Neuronal stem cell (in vitro differentiated cells): ENCODE results near the gene ZNF284.
A peak's percentile ranks its signal among the peaks of the same experiment; 100 is the strongest.

ENCODE experiments used
- DNase-seq: peaks from one replicate; pipeline ENCODE4 v3.0.0-alpha.2; 2013; ENCODE audit warnings: low spot score
- H2AFZ ChIP-seq: one replicate; pipeline ENCODE4 v1.6.1; 2013; ENCODE audit warnings: mild to moderate bottlenecking, low read length, inconsistent platforms
- H2AK5ac ChIP-seq: 2 replicates; pipeline ENCODE4 v1.6.1; 2013; ENCODE audit warnings: low read depth, mild to moderate bottlenecking, inconsistent platforms, low read length, moderate library complexity, mixed read lengths
- H2BK120ac ChIP-seq: 2 replicates; pipeline ENCODE4 v1.6.1; 2013; ENCODE audit warnings: low read depth, mild to moderate bottlenecking, inconsistent platforms, low read length, moderate library complexity, mixed read lengths
- H2BK12ac ChIP-seq: one replicate; pipeline ENCODE4 v1.6.1; 2013; ENCODE audit warnings: low read length, inconsistent platforms
- H2BK15ac ChIP-seq: 2 replicates; pipeline ENCODE4 v1.6.1; 2013; ENCODE audit warnings: mild to moderate bottlenecking, low read length, inconsistent platforms, mixed read lengths
- H2BK5ac ChIP-seq: one replicate; pipeline ENCODE4 v1.6.1; 2013; ENCODE audit warnings: inconsistent platforms, mild to moderate bottlenecking, low read length, moderate library complexity
- H3K14ac ChIP-seq: one replicate; pipeline ENCODE4 v1.6.1; 2013; ENCODE audit warnings: low read length, inconsistent platforms
- H3K18ac ChIP-seq: 2 replicates; pipeline ENCODE4 v1.6.1; 2013; ENCODE audit warnings: low read length, inconsistent platforms
- H3K23ac ChIP-seq: 2 replicates; pipeline ENCODE4 v1.6.1; 2013; ENCODE audit warnings: low read depth, mild to moderate bottlenecking, mixed read lengths, low read length, inconsistent platforms; ENCODE audit not compliant: poor library complexity
- H3K27ac ChIP-seq: replicated peaks from 3 replicates; pipeline ENCODE4 v1.5.1; 2013; ENCODE audit warnings: low read length, inconsistent platforms
- H3K27me3 ChIP-seq, 3 experiments: 2 replicates each; pipeline ENCODE4 v1.6.1; 2013; ENCODE audit warnings: low read length in 3 of 3, mild to moderate bottlenecking in 2 of 3, inconsistent platforms in 1 of 3, low read depth in 1 of 3, mixed read lengths in 1 of 3, moderate library complexity in 1 of 3; ENCODE audit not compliant: control insufficient read depth in 3 of 3, insufficient read depth in 3 of 3
- H3K36me3 ChIP-seq, 2 donors: replicated peaks in 1 of 2; 2 replicates each; pipeline ENCODE4 v1.6.1; 2013; ENCODE audit warnings: low read length in 2 of 2; ENCODE audit not compliant: control insufficient read depth in 2 of 2, insufficient read depth in 2 of 2
- H3K4ac ChIP-seq: 2 replicates; pipeline ENCODE4 v1.6.1; 2013; ENCODE audit warnings: inconsistent platforms, mild to moderate bottlenecking, low read length, moderate library complexity
- H3K4me1 ChIP-seq, 2 donors: 1 replicate in 1 of 2; 2 replicates in 1 of 2; pipeline ENCODE4 v1.6.1; 2013; ENCODE audit warnings: low read length in 2 of 2, low read depth in 1 of 2; ENCODE audit not compliant: control insufficient read depth in 2 of 2, insufficient read depth in 1 of 2
- H3K4me2 ChIP-seq: one replicate; pipeline ENCODE4 v1.6.1; 2013; ENCODE audit warnings: mild to moderate bottlenecking, low read length, inconsistent platforms; ENCODE audit not compliant: insufficient read depth, poor library complexity, severe bottlenecking
- H3K4me3 ChIP-seq, 2 donors: 2 replicates each; pipeline ENCODE4 v1.5.1; 2013; ENCODE audit warnings: low read length in 2 of 2, mild to moderate bottlenecking in 2 of 2, inconsistent platforms in 1 of 2, moderate library complexity in 1 of 2
- H3K79me1 ChIP-seq: one replicate; pipeline ENCODE4 v1.6.1; 2013; ENCODE audit warnings: low read depth, mild to moderate bottlenecking, inconsistent platforms, low read length, moderate library complexity
- H3K9ac ChIP-seq: one replicate; pipeline ENCODE4 v1.6.1; 2013; ENCODE audit warnings: mild to moderate bottlenecking, low read depth, low read length, inconsistent platforms; ENCODE audit not compliant: poor library complexity
- H3K9me3 ChIP-seq, 2 donors: replicated peaks in 1 of 2; 2 replicates each; pipeline versions ENCODE3 to v1.6.1; 2013; ENCODE audit warnings: low read length in 2 of 2, mild to moderate bottlenecking in 2 of 2, inconsistent platforms in 1 of 2, low read depth in 1 of 2, mixed read lengths in 1 of 2, moderate library complexity in 1 of 2; ENCODE audit not compliant: control insufficient read depth in 2 of 2, insufficient read depth in 1 of 2
- H4K8ac ChIP-seq: one replicate; pipeline ENCODE4 v1.6.1; 2013; ENCODE audit warnings: low read depth, mild to moderate bottlenecking, inconsistent platforms, low read length, moderate library complexity
- H4K91ac ChIP-seq: one replicate; pipeline ENCODE4 v1.6.1; 2013; ENCODE audit warnings: low read length, low read depth, mild to moderate bottlenecking, inconsistent platforms; ENCODE audit not compliant: poor library complexity
- WGBS, 2 donors: extraction: QIAGEN DNeasy Blood & Tissue Kit; methylation state at CpG; one replicate each; pipeline ENCODE4 v1.1.7; 2013; ENCODE audit warnings: missing lambda C conversion rate in 2 of 2, mixed read lengths in 1 of 2; ENCODE audit not compliant: insufficient read length in 2 of 2, insufficient replicate concordance in 1 of 2; ENCODE audit errors: extremely low coverage in 2 of 2; 5-methylcytosine and 5-hydroxymethylcytosine counted together

ZNF284 gene

GRCh38 chr19:44066305-44066704 is 5.7 kb upstream of the ZNF284 start:
- Histone ChIP-seq H3K4me1 (no peaks in the 10 kb centered on the region), H2BK15ac (no peak overlapping the region), H3K36me3 (peaks cover 19 to 74% of the 10 kb centered on the region in 2 donors), H4K8ac (no peak overlapping the region), H3K79me1 (no peaks in the 10 kb centered on the region), H3K4me3 (no peak overlapping the region), H3K23ac (no peak overlapping the region), H3K18ac (no peak overlapping the region), H4K91ac (no peak overlapping the region), H3K4me2 (no peak overlapping the region), H2AK5ac (no peak overlapping the region), H3K4ac (no peak overlapping the region), H3K27me3 (no peaks in the 10 kb centered on the region), H3K9ac (no peak overlapping the region), H2BK12ac (no peak overlapping the region), H3K9me3 (peaks cover 13 to 42% of the 10 kb centered on the region in 2 donors), H3K14ac (no peak overlapping the region), H3K27ac (no peak overlapping the region), H2BK120ac (no peak overlapping the region), H2BK5ac (no peak overlapping the region), H2AFZ (no peak overlapping the region)
- no CpG with 5 or more reads among the region's 3 CpGs for WGBS, 2 donors
- no peak for DNase-seq

GRCh38 chr19:44069415-44069814 is 2.5 kb upstream of the ZNF284 start:
- WGBS, 2 donors = no CpG with 5 or more reads among the region's 1 CpG
- Histone ChIP-seq H3K27me3 (no peaks in the 10 kb centered on the region), H2BK120ac (no peak overlapping the region), H3K4ac (no peak overlapping the region), H4K8ac (no peak overlapping the region), H3K27ac (no peak overlapping the region), H3K4me1 (peaks cover 0 to 5% of the 10 kb centered on the region in 2 donors), H3K4me3 (no peak overlapping the region), H2AFZ (no peak overlapping the region), H2BK5ac (no peak overlapping the region), H2BK12ac (no peak overlapping the region), H2BK15ac (no peak overlapping the region), H3K79me1 (no peaks in the 10 kb centered on the region), H4K91ac (no peak overlapping the region), H3K23ac (no peak overlapping the region), H3K18ac (no peak overlapping the region), H3K9me3 (peaks cover 13 to 42% of the 10 kb centered on the region in 2 donors), H3K14ac (no peak overlapping the region), H3K36me3 (peaks cover 12 to 43% of the 10 kb centered on the region in 2 donors), H3K9ac (no peak overlapping the region), H3K4me2 (no peak overlapping the region), H2AK5ac (no peak overlapping the region)
- no peak for DNase-seq

GRCh38 chr19:44072543-44073401 is 813 bp downstream of the ZNF284 start:
- H3K18ac ChIP-seq = no peak overlapping the region
- H3K27me3 ChIP-seq = no peaks in the 10 kb centered on the region
- peaks cover 0 to 13% of the 10 kb centered on the region in 2 donors for H3K9me3 ChIP-seq
- peak overlapping the region; percentile 83 for H2AFZ ChIP-seq
- H3K79me1 ChIP-seq = no peaks in the 10 kb centered on the region
- no peak overlapping the region for H3K14ac ChIP-seq
- H4K8ac ChIP-seq = no peak overlapping the region
- no peak overlapping the region for H2BK12ac ChIP-seq
- H3K4me3 ChIP-seq = peak overlapping the region; percentile 57 to 91
- H3K36me3 ChIP-seq = peaks cover 2 to 26% of the 10 kb centered on the region in 2 donors
- no peak overlapping the region for H2AK5ac ChIP-seq
- DNase-seq = no peak
- H2BK15ac ChIP-seq = no peak overlapping the region
- H2BK120ac ChIP-seq = no peak overlapping the region
- H3K9ac ChIP-seq = no peak overlapping the region
- no peak overlapping the region for H3K23ac ChIP-seq
- H3K4me1 ChIP-seq = peaks cover 0 to 5% of the 10 kb centered on the region in 2 donors
- H3K4me2 ChIP-seq = peak overlapping the region; percentile 72
- no peak overlapping the region for H3K27ac ChIP-seq
- no peak overlapping the region for H4K91ac ChIP-seq
- no CpG with 5 or more reads among the region's 18 CpGs for WGBS, 2 donors
- no peak overlapping the region for H2BK5ac ChIP-seq
- H3K4ac ChIP-seq = no peak overlapping the region

- H2BK15ac ChIP-seq = no peak overlapping the region
- H3K36me3 ChIP-seq = peaks cover 4 to 44% of the 10 kb centered on the region in 2 donors
- no peak overlapping the region for H2AK5ac ChIP-seq
- no peak overlapping the region for H4K91ac ChIP-seq
- no peaks in the 10 kb centered on the region for H3K9me3 ChIP-seq
- no peak overlapping the region for H3K4me2 ChIP-seq
- no peaks in the 10 kb centered on the region for H3K27me3 ChIP-seq
- no peak overlapping the region for H3K9ac ChIP-seq
- no peak for DNase-seq
- no peak overlapping the region for H2BK5ac ChIP-seq
- H3K79me1 ChIP-seq = no peaks in the 10 kb centered on the region
- H3K14ac ChIP-seq = no peak overlapping the region
- WGBS, 2 donors = no CpG with 5 or more reads among the region's 2 CpGs
- H2BK120ac ChIP-seq = no peak overlapping the region
- peaks cover 0 to 5% of the 10 kb centered on the region in 2 donors for H3K4me1 ChIP-seq
- H2AFZ ChIP-seq = no peak overlapping the region
- H3K4ac ChIP-seq = no peak overlapping the region
- no peak overlapping the region for H3K4me3 ChIP-seq
- H3K23ac ChIP-seq = no peak overlapping the region
- H3K27ac ChIP-seq = no peak overlapping the region
- H4K8ac ChIP-seq = no peak overlapping the region
- no peak overlapping the region for H3K18ac ChIP-seq
- H2BK12ac ChIP-seq = no peak overlapping the region
These were observed 4.4 kb downstream of the ZNF284 start for GRCh38 chr19:44076325-44076724.
